AG09309 (cell line): ENCODE results near the gene AUH.
"Not testable (repeated sequence)": the region's sequence is repeated elsewhere in the genome, so short reads cannot be mapped to it uniquely, and the experiment has no call there.

ENCODE experiments used
- DNase-seq: peaks from one replicate; pipeline ENCODE4 v3.0.0-alpha.2; 2010; ENCODE audit warnings: low read depth
- H3K4me3 ChIP-seq: 2 replicates; pipeline ENCODE4 v1.5.1; 2011; ENCODE audit warnings: mild to moderate bottlenecking, low read depth, low read length, moderate library complexity; ENCODE audit not compliant: control insufficient read depth
- TF ChIP-seq, protein P1 (sequence below): IDR thresholded peaks from 2 replicates; pipeline ENCODE4 v1.5.1; 2011; ENCODE audit warnings: mild to moderate bottlenecking, low read depth, low read length, inconsistent platforms; ENCODE audit not compliant: insufficient read depth, control insufficient read depth; ENCODE audit errors: missing control alignments

AUH gene

GRCh38 chr9:91379426-91379825, 17.7 kb upstream of the AUH start:
- TF ChIP-seq, protein P1, sequence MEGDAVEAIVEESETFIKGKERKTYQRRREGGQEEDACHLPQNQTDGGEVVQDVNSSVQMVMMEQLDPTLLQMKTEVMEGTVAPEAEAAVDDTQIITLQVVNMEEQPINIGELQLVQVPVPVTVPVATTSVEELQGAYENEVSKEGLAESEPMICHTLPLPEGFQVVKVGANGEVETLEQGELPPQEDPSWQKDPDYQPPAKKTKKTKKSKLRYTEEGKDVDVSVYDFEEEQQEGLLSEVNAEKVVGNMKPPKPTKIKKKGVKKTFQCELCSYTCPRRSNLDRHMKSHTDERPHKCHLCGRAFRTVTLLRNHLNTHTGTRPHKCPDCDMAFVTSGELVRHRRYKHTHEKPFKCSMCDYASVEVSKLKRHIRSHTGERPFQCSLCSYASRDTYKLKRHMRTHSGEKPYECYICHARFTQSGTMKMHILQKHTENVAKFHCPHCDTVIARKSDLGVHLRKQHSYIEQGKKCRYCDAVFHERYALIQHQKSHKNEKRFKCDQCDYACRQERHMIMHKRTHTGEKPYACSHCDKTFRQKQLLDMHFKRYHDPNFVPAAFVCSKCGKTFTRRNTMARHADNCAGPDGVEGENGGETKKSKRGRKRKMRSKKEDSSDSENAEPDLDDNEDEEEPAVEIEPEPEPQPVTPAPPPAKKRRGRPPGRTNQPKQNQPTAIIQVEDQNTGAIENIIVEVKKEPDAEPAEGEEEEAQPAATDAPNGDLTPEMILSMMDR: no peak
- DNase-seq: no peak

GRCh38 chr9:91378695-91379127, 17.0 kb upstream of the AUH start:
- DNase-seq: peak; percentile 67
- H3K4me3 ChIP-seq: no peak overlapping the region
- TF ChIP-seq, protein P1: no peak

More at GRCh38 chr9:91379426-91379825, 17.7 kb upstream of the AUH start:
- H3K4me3 ChIP-seq: no peak overlapping the region

- H3K4me3 ChIP-seq, DNase-seq: not testable (repeated sequence)
Measured at GRCh38 chr9:91378054-91378453, 16.3 kb upstream of the AUH start.

- no peak overlapping the region for H3K4me3 ChIP-seq
- no peak for DNase-seq
- TF ChIP-seq, protein P1: no peak
Measured at GRCh38 chr9:91376239-91376638, 14.5 kb upstream of the AUH start.

DNA sequence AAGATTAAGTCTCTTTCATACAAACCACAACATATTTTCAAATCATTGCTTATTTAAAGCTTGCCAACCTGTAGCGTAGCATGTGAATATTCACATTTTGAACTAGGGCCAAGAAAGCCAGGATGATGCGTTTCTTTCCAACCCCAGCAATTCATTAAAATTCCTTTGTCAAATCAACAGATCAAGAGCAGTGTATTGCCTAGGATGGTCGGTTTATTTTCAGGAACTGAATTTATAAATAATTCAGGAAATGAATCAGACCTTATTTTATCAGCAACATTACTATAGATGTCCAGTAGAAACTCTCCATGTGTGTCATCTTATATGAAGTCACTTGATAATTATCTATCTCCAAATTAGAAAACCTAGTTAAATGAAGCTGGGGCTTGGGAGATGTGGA, 13.2 kb upstream of the AUH start:
- TF ChIP-seq, protein P1: no peak
- H3K4me3 ChIP-seq: no peak overlapping the region
- DNase-seq: peak; percentile 91

GRCh38 chr9:91371894-91372293, 10.2 kb upstream of the AUH start:
- DNase-seq: no peak
- H3K4me3 ChIP-seq: no peak overlapping the region
- TF ChIP-seq, protein P1: no peak

- not testable (repeated sequence) for H3K4me3 ChIP-seq, DNase-seq
Measured at GRCh38 chr9:91370006-91370405, 8.3 kb upstream of the AUH start.

GRCh38 chr9:91364702-91365101, 3.0 kb upstream of the AUH start:
- no peak overlapping the region for H3K4me3 ChIP-seq
- DNase-seq: no peak
- TF ChIP-seq, protein P1: no peak
